Measurements from ENCODE around the gene BEGAIN. TPM values are rescaled to one million over a fixed set of nuclear protein-coding genes. Genes with fewer than 3 reads are reported as not detected.

The BEGAIN gene
- total and polyA plus RNA-seq, 2 donors (not counting 3 experiments of a cell fraction or from before 2014, with no cell fraction given) = 0.49 TPM; not detected in 1

GRCh38 chr14:100626614-100627013, 39.4 kb upstream of the BEGAIN start:
- no peak overlapping the region for H3K27ac ChIP-seq (ENCODE audit: insufficient read depth, low read depth, low read length)
- CTCF ChIA-PET = interaction anchor here (0.9 to 2.4 kb wide), 3 partner anchors 19 to 209 kb away, joined by 3 to 12 read pairs (median 4); no protein-coding TSS in a partner anchor
- dilution Hi-C loops (cut with MboI; ENCODE audit: extremely low pct_ligation_motif_present, low sequenced_read_pairs) (no loop called here), intact Hi-C loops (cut with micrococcal nuclease) (no loop called here)
- H4K20me1 ChIP-seq (replicated peaks; ENCODE audit: control insufficient read depth, extremely low read depth, insufficient read depth, low read length) = no peaks in the 10 kb centered on the region
- H3K4me2 ChIP-seq (ENCODE audit: insufficient read depth, low read length) = no peak overlapping the region
- no peaks in the 10 kb centered on the region for H3K9me3 ChIP-seq (replicated peaks; ENCODE audit: control insufficient read depth, insufficient read depth, low read length)
- POLR2A ChIA-PET = no interaction called here
- TF ChIP-seq MYC (IDR thresholded peaks at IDR 0.05; ENCODE audit: low read depth, low read length) = no peak
- TF ChIP-seq MAX (IDR thresholded peaks at IDR 0.05; ENCODE audit: insufficient read depth, insufficient read length) = no peak
- no peak for TF ChIP-seq POLR2AphosphoS5 (IDR thresholded peaks at IDR 0.05; ENCODE audit: insufficient read depth, low read depth, low read length)
- no peak for TF ChIP-seq POLR2A (IDR thresholded peaks at IDR 0.05; ENCODE audit: low read depth, low read length)
- no peak for TF ChIP-seq EZH2 (IDR thresholded peaks at IDR 0.05; ENCODE audit: borderline replicate concordance, low read depth, low read length, severe bottlenecking)
- TF ChIP-seq CTCF (IDR thresholded peaks at IDR 0.05; ENCODE audit: extremely low read depth in 1 of 2, insufficient read depth in 1 of 2, low read depth in 1 of 2, low read length in 2 of 2) = no peak
- TF ChIP-seq FOS (IDR thresholded peaks at IDR 0.05; ENCODE audit: borderline replicate concordance, insufficient read depth, low read length) = no peak
- TF ChIP-seq JUN (IDR thresholded peaks at IDR 0.05; ENCODE audit: borderline replicate concordance, insufficient read depth, insufficient read length, low read depth) = no peak
- no peak for TF ChIP-seq GATA2 (IDR thresholded peaks at IDR 0.05; ENCODE audit: insufficient read depth, insufficient read length, low read depth, low read length)
- H3K4me1 ChIP-seq (ENCODE audit: control insufficient read depth, extremely low read depth, insufficient read depth, low read length) = no peaks in the 10 kb centered on the region
- H3K4me3 ChIP-seq (replicated peaks in 1 of 3; ENCODE audit: insufficient read depth in 1 of 3, low read depth in 1 of 3, low read length in 3 of 3) = no peak overlapping the region
- H3K9me1 ChIP-seq (replicated peaks; ENCODE audit: control insufficient read depth, extremely low read depth, insufficient read depth, low read length) = no peaks in the 10 kb centered on the region
- no peaks in the 10 kb centered on the region for H3K36me3 ChIP-seq (ENCODE audit: control insufficient read depth in 2 of 2, extremely low read depth in 1 of 2, insufficient read depth in 2 of 2, low read length in 2 of 2)
- FAIRE-seq (no peak), DNase-seq (ENCODE audit: low read depth, low spot score) (no peak)
- no peaks in the 10 kb centered on the region for H3K79me2 ChIP-seq (ENCODE audit: control insufficient read depth, insufficient read depth, low read length)
- no TSS peak for BruUV-seq (replicated peaks)
- no peak overlapping the region for H2AFZ ChIP-seq (ENCODE audit: low read depth, low read length)
- peaks cover 4 to 7% of the 10 kb centered on the region in 2 experiments for H3K27me3 ChIP-seq (ENCODE audit: control insufficient read depth in 2 of 2, insufficient read depth in 2 of 2, low read length in 2 of 2)
- no peak overlapping the region for H3K9ac ChIP-seq (replicated peaks; ENCODE audit: extremely low read depth, insufficient read depth, low read length)
